Hepatocyte (in vitro differentiated cells): ENCODE results near the gene FBRSL1. TPM values are rescaled to one million over a fixed set of nuclear protein-coding genes. Genes with fewer than 3 reads are reported as not detected.

Experiments
- DNase-seq: peaks from one replicate; pipeline ENCODE4 v3.0.0-alpha.2; 2016; ENCODE audit warnings: low spot score
- H2AFZ ChIP-seq: fragments of 200-600 bp; sonication (generic); 2 replicates; pipeline ENCODE4 v1.6.0; 2016; ENCODE audit warnings: antibody characterized with exemption, mild to moderate bottlenecking
- H3K27ac ChIP-seq: fragments of 200-600 bp; sonication (generic); 2 replicates; pipeline ENCODE4 v1.5.1; 2016; ENCODE audit warnings: mild to moderate bottlenecking
- H3K27me3 ChIP-seq: fragments of 200-600 bp; sonication (generic); 2 replicates; pipeline ENCODE4 v1.6.1; 2016
- H3K36me3 ChIP-seq: fragments of 200-600 bp; sonication (generic); replicated peaks from 2 replicates; pipeline ENCODE4 v1.5.1; 2016; ENCODE audit warnings: low read depth; ENCODE audit not compliant: insufficient read depth
- H3K4me1 ChIP-seq: fragments of 200-600 bp; sonication (generic); 2 replicates; pipeline ENCODE4 v1.5.1; 2016; ENCODE audit warnings: mild to moderate bottlenecking, moderate library complexity; ENCODE audit not compliant: insufficient read depth
- H3K4me2 ChIP-seq: fragments of 200-600 bp; sonication (generic); 2 replicates; pipeline ENCODE4 v1.6.0; 2016
- H3K4me3 ChIP-seq: fragments of 200-600 bp; sonication (generic); 2 replicates; pipeline ENCODE4 v1.5.1; 2016; ENCODE audit warnings: mild to moderate bottlenecking
- H3K79me2 ChIP-seq: fragments of 200-600 bp; sonication (generic); 2 replicates; pipeline ENCODE4 v1.6.0; 2017; ENCODE audit warnings: mild to moderate bottlenecking
- H3K9me2 ChIP-seq: fragments of 200-600 bp; sonication (generic); replicated peaks from 2 replicates; pipeline ENCODE4 v1.6.0; 2017; ENCODE audit warnings: mild to moderate bottlenecking; ENCODE audit not compliant: insufficient read depth
- H3K9me3 ChIP-seq: fragments of 200-600 bp; sonication (generic); 2 replicates; pipeline ENCODE4 v1.5.1; 2016; ENCODE audit warnings: low read depth, mild to moderate bottlenecking
- H4K20me1 ChIP-seq: fragments of 200-600 bp; sonication (generic); 2 replicates; pipeline ENCODE4 v1.6.0; 2016; ENCODE audit warnings: mild to moderate bottlenecking; ENCODE audit not compliant: insufficient read depth, poor library complexity, severe bottlenecking
- CTCF ChIP-seq: fragments of 200-600 bp; sonication (generic); IDR thresholded peaks from 2 replicates; pipeline ENCODE4 v1.5.1; 2016; ENCODE audit warnings: antibody characterized with exemption, mild to moderate bottlenecking; ENCODE audit not compliant: poor library complexity
- EZH2 ChIP-seq: fragments of 200-600 bp; sonication (generic); IDR thresholded peaks from 2 replicates; pipeline ENCODE4 v1.6.1; 2016; ENCODE audit warnings: antibody characterized with exemption, mild to moderate bottlenecking, borderline replicate concordance
- EZH2phosphoT487 ChIP-seq: fragments of 200-600 bp; sonication (generic); IDR thresholded peaks from one replicate; pipeline ENCODE4 v1.6.1; 2018; ENCODE audit warnings: antibody characterized with exemption, mild to moderate bottlenecking, low read depth, moderate library complexity; ENCODE audit not compliant: unreplicated experiment, severe bottlenecking
- WGBS: methylation state at CpG from one replicate; pipeline ENCODE4 v1.1.6; 2016; ENCODE audit warnings: low lambda C conversion rate; ENCODE audit errors: missing lambda C conversion rate; 5-methylcytosine and 5-hydroxymethylcytosine counted together
- polyA plus RNA-seq: library from polyadenylated mRNA; unstranded; fragments of >200 nt; fragmentation: Nextera tagmentation; extraction: Ambion mirVana; gene quantifications from 2 replicates; pipeline ENCODE4 v1.2.1, GENCODE V29; 2016
- total RNA-seq: library from RNA; depleted of rRNA; stranded (reverse); fragments of >200 nt; gene quantifications from 2 replicates; pipeline ENCODE4 v1.2.3, GENCODE V29; 2014

Gene FBRSL1
- total and polyA plus RNA-seq, 2 experiments from 2014 or later, result 18.5 to 61.1 TPM

- Histone ChIP-seq H4K20me1 (peaks cover 6% of the 10 kb centered on the region), H2AFZ (no peak overlapping the region), H3K4me3 (no peak overlapping the region), H3K9me2 (no peaks in the 10 kb centered on the region), H3K36me3 (no peaks in the 10 kb centered on the region), H3K27ac (peak overlapping the region; percentile 56), H3K4me1 (peaks cover 8% of the 10 kb centered on the region), H3K27me3 (no peaks in the 10 kb centered on the region), H3K4me2 (peak overlapping the region; percentile 59), H3K9me3 (no peaks in the 10 kb centered on the region), H3K79me2 (peaks cover 15% of the 10 kb centered on the region)
- DNase-seq, result no peak
- TF ChIP-seq CTCF, result no peak
- TF ChIP-seq EZH2, result no peak
- TF ChIP-seq EZH2phosphoT487, result no peak
- 94% methylated on average over 18 of the region's 18 CpGs for WGBS
These were observed 26.4 kb downstream of the FBRSL1 start for GRCh38 chr12:132516095-132517012.

GRCh38 chr12:132517013-132517739 lies 27.2 kb downstream of the FBRSL1 start:
- Histone ChIP-seq H3K4me2 (peak overlapping the region; percentile 59), H3K9me3 (no peaks in the 10 kb centered on the region), H3K79me2 (peaks cover 15% of the 10 kb centered on the region), H3K27me3 (no peaks in the 10 kb centered on the region), H3K36me3 (no peaks in the 10 kb centered on the region), H2AFZ (no peak overlapping the region), H3K9me2 (no peaks in the 10 kb centered on the region), H3K4me1 (peaks cover 8% of the 10 kb centered on the region), H3K27ac (peak overlapping the region; percentile 56), H4K20me1 (peaks cover 8% of the 10 kb centered on the region), H3K4me3 (no peak overlapping the region)
- WGBS, result 64% methylated on average over 19 of the region's 19 CpGs
- peak; percentile 51 for DNase-seq
- TF ChIP-seq EZH2 (no peak), CTCF (no peak), EZH2phosphoT487 (no peak)

- no peak for DNase-seq
- no peak for TF ChIP-seq CTCF
- no peak for TF ChIP-seq EZH2
- TF ChIP-seq EZH2phosphoT487, result no peak
- Histone ChIP-seq H3K9me2 (no peaks in the 10 kb centered on the region), H3K27me3 (no peaks in the 10 kb centered on the region), H3K36me3 (no peaks in the 10 kb centered on the region), H3K4me2 (peak overlapping the region; percentile 59), H3K27ac (no peak overlapping the region), H3K4me3 (no peak overlapping the region), H3K79me2 (peaks cover 15% of the 10 kb centered on the region), H3K9me3 (no peaks in the 10 kb centered on the region), H4K20me1 (peaks cover 13% of the 10 kb centered on the region), H2AFZ (no peak overlapping the region), H3K4me1 (peaks cover 8% of the 10 kb centered on the region)
- 79% methylated on average over 10 of the region's 10 CpGs for WGBS
These were observed 27.8 kb downstream of the FBRSL1 start for GRCh38 chr12:132517740-132518100.
